ENCODE results near the gene GOLGA7B.

The GOLGA7B gene

DNA sequence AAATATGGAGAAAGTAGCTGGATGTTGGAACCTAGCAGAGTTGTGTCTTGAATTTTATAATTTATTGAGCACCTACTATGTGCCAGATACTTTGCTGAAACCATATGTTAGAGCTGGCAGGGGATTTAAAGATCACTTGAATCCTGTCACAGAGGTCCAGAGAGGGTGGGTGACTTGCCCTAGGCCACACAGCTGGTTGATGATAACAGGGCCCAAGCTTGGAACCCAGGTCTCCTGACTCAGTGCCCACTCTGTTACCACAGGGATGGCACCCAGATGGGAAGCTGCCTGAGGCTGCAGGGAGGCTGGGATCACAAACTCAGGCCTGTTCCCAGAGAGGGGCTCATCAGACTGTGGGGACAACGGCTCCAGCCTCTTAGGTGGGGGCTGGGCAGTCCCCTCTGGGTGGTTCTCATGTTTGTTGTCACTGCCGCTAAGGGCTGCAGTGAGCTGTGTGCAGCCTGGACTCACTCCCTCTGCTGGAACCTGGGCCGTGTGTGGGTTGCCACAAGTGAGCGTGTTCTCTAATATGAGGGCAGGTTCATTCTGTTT is 18.6 kb downstream of the GOLGA7B start:
- no peaks in the 10 kb centered on the region for H3K36me3 Mint-ChIP-seq
- H3K27me3 Mint-ChIP-seq = peaks cover 11% of the 10 kb centered on the region
- H3K27ac Mint-ChIP-seq = no peak overlapping the region
- no peaks in the 10 kb centered on the region for H3K9me3 Mint-ChIP-seq
- no peak for DNase-seq (ENCODE audit: low spot score in 2 of 2)
- peaks cover 7% of the 10 kb centered on the region for H3K4me1 Mint-ChIP-seq
- no peak overlapping the region for H3K4me3 Mint-ChIP-seq
- ATAC-seq (ENCODE audit: low read depth) = no peak

DNA sequence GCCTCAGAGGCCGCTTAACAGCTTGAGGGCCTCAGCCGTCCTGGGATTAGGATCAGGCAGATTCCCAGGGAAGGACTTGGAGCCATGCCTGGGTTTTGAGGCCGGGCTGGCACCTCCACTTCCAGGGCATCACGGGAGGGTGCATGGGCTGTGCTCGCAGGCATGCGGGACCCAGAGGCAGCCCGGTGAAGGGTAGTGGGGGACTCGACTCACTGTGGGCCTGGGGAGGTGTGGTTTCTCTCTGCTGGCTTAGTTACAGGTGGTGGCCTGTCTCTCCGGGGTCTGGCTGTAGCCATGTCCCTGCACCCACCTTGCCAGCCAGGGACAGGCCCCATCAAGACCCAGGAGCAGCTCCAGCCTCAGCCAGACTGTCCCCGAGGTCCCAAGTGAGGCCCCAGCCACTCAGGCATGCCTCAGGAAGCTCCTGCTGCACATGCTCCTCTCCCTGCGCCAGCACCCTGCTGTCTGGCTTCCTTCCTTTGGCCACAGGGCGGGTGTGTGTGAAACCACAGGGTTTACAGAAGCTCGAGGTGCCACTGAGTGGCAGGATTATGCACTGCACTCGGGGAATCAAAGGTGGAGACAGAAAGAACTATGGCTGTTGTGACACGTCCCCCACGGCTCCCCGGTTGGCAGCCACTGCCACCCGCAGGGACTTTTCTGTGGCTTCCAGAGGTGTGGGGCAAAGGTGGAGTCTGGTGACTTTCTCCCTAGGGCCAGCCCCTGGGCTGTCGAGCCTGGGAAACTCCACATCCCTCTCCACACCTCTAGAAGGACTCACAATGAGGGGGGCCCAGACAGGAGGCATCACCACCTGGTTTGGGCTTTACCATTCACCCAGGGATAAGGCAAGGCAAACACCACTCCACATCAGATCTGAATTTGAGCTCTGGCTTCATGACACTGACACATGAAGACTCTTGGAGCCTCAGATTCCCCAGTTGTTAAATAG is 19.7 kb downstream of the GOLGA7B start:
- H3K4me3 Mint-ChIP-seq = no peak overlapping the region
- ATAC-seq (ENCODE audit: low read depth) (peak; percentile 95), DNase-seq (ENCODE audit: low spot score in 2 of 2) (peak; percentile 27 to 29)
- H3K9me3 Mint-ChIP-seq = no peaks in the 10 kb centered on the region
- no peak overlapping the region for H3K27ac Mint-ChIP-seq
- H3K4me1 Mint-ChIP-seq = peaks cover 7% of the 10 kb centered on the region
- H3K27me3 Mint-ChIP-seq = peaks cover 13% of the 10 kb centered on the region
- no peaks in the 10 kb centered on the region for H3K36me3 Mint-ChIP-seq

DNA sequence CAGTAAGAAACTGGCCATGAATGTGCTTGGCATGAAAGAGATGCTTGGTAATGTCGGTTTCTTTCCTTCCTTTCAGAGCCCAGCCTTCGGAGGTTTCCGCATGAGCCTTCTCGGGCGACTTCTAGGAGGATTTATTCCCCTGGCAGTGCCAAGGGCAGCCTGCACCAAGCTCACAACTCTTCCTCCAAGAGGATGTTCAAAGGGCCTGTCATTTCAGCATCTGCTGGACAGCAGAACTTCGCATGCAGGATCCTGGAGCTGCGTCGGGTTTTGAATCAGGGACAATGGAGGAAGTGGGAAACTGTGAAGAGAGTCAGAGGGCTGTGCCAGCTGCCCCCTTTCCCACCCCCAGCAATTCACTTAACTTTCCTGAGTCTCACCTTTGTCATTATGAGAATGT is 21.3 kb downstream of the GOLGA7B start:
- Mint-ChIP-seq H3K4me1 (peaks cover 7% of the 10 kb centered on the region), H3K9me3 (no peaks in the 10 kb centered on the region), H3K27ac (no peak overlapping the region), H3K27me3 (peaks cover 16% of the 10 kb centered on the region), H3K4me3 (no peak overlapping the region), H3K36me3 (no peaks in the 10 kb centered on the region)
- no peak for DNase-seq (ENCODE audit: low spot score in 2 of 2)
- no peak for ATAC-seq (ENCODE audit: low read depth)

DNA sequence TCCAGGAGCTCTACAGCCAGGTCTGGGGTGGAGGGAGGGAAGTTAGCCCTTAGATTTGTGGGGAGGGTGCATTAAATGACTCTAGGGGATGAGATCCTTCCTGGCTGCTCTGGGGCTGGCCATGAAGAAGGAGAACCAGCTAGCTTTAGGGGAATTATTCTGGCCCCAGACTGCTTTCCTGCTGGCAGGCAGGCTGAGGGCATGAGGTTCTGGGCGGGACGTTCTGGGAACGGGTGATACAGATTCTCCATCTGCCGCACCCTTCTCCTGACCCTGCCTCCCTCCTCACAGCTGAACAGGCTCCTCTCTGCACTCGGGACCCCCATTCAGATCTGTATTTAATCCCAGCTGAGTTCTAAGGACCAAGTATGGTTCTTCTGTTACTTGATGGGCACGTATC is 23.9 kb downstream of the GOLGA7B start:
- no peak overlapping the region for H3K27ac Mint-ChIP-seq
- no peak overlapping the region for H3K4me3 Mint-ChIP-seq
- ATAC-seq (ENCODE audit: low read depth) (no peak), DNase-seq (ENCODE audit: low spot score in 2 of 2) (no peak)
- H3K9me3 Mint-ChIP-seq = no peaks in the 10 kb centered on the region
- H3K27me3 Mint-ChIP-seq = peaks cover 12% of the 10 kb centered on the region
- no peaks in the 10 kb centered on the region for H3K36me3 Mint-ChIP-seq
- peaks cover 7% of the 10 kb centered on the region for H3K4me1 Mint-ChIP-seq

DNA sequence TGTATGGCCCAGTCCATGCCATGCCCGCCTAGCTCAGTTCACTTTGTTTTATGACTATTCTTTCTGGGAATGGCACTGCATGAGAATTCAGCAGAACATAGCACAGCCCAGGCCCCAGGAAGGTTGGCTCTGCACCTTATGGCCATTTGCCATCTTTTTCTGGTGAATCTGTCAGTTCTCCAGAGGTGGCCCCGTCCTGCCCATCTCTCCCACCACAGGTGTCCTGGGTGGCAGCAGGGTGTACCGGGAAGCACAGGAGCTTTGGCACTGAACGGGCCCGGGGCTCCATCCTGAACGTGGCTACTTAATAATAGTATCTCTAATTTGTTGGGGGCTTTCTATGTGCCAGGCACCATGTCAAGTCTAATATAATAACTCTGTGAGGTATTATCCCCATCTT is 24.7 kb downstream of the GOLGA7B start:
- DNase-seq (ENCODE audit: low spot score in 2 of 2) (no peak), ATAC-seq (ENCODE audit: low read depth) (no peak)
- H3K4me1 Mint-ChIP-seq = peaks cover 5% of the 10 kb centered on the region
- no peaks in the 10 kb centered on the region for H3K9me3 Mint-ChIP-seq
- no peaks in the 10 kb centered on the region for H3K36me3 Mint-ChIP-seq
- no peak overlapping the region for H3K27ac Mint-ChIP-seq
- H3K4me3 Mint-ChIP-seq = no peak overlapping the region
- H3K27me3 Mint-ChIP-seq = peaks cover 14% of the 10 kb centered on the region

DNA sequence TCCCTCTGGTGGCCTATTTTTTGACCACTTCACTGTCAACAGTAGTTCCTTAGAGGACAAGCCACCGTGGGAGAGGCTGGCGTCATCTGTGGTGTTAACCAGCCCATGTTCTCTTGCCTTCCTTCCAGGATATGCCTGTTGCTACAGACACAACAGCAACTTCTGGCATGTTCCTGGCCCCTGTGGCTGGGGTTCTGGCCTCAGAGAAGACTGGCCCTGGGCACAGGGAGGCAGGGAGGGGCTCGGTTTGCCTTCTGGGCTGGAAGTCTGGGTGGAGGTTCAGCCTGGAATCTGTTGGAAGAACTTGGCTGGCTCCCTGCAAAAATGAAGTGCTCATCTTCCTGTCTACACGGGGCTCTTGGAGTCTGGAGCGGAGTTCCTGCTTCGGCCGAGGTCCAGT is 25.7 kb downstream of the GOLGA7B start:
- Mint-ChIP-seq H3K9me3 (no peaks in the 10 kb centered on the region), H3K27ac (no peak overlapping the region), H3K4me3 (no peak overlapping the region), H3K4me1 (no peaks in the 10 kb centered on the region), H3K27me3 (peaks cover 14% of the 10 kb centered on the region), H3K36me3 (no peaks in the 10 kb centered on the region)
- DNase-seq (ENCODE audit: low spot score in 2 of 2) (no peak), ATAC-seq (ENCODE audit: low read depth) (no peak)

DNA sequence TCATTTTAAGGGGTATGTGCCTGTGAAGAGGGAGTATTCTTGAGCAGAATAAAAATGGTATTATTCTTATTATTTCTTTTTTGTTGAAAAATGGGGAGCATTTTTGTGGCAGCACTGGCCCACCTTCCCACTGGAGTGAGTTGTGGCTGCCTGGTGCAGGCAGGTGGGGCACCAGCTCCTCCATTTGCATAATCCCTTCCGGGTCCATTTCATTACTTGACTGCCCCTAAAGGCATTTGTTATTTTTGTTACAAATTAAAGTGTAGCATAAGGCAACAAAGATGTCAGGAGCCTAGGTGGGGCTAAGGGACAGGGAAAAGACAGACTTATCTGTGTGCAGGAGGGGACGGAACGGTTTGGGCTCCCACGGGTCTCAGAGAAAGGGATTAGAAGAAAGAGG is 26.8 kb downstream of the GOLGA7B start:
- peaks cover 16% of the 10 kb centered on the region for H3K27me3 Mint-ChIP-seq
- DNase-seq (ENCODE audit: low spot score in 2 of 2) (no peak), ATAC-seq (ENCODE audit: low read depth) (no peak)

DNA sequence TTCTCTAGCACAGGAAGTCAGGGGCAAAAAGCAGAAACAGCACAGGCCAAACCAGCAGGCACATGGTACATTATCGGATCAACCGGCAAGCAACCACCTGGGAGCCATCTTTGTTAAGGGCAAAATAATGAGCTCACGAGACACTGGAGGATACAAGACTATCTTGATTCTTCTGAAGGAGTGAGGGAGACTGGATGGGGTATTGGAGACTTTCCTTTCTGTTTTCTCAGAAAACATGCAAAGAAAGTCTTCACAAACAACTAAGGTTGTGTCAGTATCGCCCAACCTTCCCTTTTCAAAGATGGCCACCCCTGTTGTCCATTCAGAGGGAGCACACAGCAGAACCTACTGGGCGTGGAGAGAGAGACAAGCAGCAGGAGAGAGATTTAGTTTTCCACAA is 29.6 kb downstream of the GOLGA7B start:
- no peaks in the 10 kb centered on the region for H3K9me3 Mint-ChIP-seq
- DNase-seq (ENCODE audit: low spot score in 2 of 2) = no peak
- no peak overlapping the region for H3K27ac Mint-ChIP-seq
- no peak for ATAC-seq (ENCODE audit: low read depth)
- no peaks in the 10 kb centered on the region for H3K4me1 Mint-ChIP-seq
- H3K36me3 Mint-ChIP-seq = no peaks in the 10 kb centered on the region
- H3K27me3 Mint-ChIP-seq = peaks cover 19% of the 10 kb centered on the region
- H3K4me3 Mint-ChIP-seq = no peak overlapping the region

More for the DNA sequence above, 26.8 kb downstream of the GOLGA7B start:
- H3K36me3 Mint-ChIP-seq = no peaks in the 10 kb centered on the region
- H3K4me3 Mint-ChIP-seq = no peak overlapping the region
- no peaks in the 10 kb centered on the region for H3K4me1 Mint-ChIP-seq
- no peaks in the 10 kb centered on the region for H3K9me3 Mint-ChIP-seq
- no peak overlapping the region for H3K27ac Mint-ChIP-seq

DNA sequence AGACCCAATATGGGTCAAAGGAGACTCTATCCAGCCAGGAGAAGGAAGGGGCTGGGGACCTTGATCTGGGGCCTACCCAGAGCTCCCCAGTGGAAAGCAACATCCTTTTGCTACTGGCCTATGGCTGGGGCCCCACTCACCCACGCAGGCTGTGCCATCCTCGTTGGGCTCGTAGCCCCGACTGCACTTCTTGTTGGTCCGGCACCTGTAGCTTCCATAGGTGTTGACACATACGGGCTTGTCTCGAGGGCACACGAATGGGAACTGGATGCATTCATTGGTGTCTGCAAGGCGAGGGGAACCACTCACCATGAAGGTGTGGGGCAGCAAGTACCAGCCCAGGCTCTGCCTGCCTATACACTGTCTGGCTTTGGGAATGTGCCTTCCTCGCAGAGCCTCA is 30.5 kb downstream of the GOLGA7B start:
- Mint-ChIP-seq H3K4me3 (no peak overlapping the region), H3K27me3 (peaks cover 18% of the 10 kb centered on the region)
- ATAC-seq (ENCODE audit: low read depth) = no peak

DNA sequence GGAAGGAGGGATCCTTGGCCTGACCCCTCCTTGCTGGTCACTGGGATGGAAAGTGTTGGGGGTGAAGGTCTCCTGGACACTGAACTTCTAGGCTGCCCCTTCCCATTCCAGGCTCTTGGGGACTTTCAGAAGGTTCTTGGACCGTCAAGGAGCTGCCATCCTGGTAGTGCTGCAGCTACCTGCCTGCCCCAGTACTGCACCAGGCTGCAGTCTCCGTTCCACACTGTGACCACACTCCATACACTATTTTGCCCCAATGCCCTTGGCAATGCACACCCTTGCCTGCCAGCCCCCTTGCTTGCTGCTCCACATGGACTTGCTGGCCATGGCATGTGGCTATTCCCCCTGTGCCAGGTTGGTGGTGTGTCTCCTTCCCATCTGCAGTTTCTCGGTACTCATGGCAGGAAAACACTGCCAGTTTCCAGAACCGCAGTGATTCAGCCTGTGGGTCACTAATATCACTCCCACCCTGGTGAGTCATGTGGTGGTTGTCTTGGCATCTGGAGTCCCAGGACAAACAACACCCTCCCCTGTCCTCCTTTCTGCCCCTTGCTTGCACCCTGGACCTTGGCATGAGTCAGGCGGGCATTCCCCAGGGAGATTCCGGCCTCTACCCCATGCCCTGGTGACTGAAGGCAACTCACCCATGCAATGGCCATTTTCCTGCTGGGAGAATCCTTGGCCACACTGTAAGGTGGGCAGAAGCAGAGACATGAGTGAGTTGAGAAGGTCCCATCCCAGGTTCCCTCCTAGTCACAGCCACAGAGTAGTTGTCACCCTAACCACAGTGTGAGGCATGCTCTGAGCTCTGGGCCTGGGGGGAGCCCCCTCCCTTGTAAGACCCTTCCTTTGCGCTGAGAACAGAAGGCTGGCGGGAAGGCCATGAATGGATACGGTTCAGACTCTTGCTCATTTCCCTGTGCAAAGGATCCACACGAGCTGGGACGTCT is 32.8 kb downstream of the GOLGA7B start:
- no peaks in the 10 kb centered on the region for H3K36me3 Mint-ChIP-seq
- no peaks in the 10 kb centered on the region for H3K4me1 Mint-ChIP-seq
- no peak for ATAC-seq (ENCODE audit: low read depth)
- H3K27ac Mint-ChIP-seq = no peak overlapping the region
- peaks cover 17% of the 10 kb centered on the region for H3K27me3 Mint-ChIP-seq
- H3K4me3 Mint-ChIP-seq = no peak overlapping the region
- DNase-seq (ENCODE audit: low spot score in 2 of 2) = no peak
- no peaks in the 10 kb centered on the region for H3K9me3 Mint-ChIP-seq

More for the DNA sequence above, 30.5 kb downstream of the GOLGA7B start:
- Mint-ChIP-seq H3K9me3 (no peaks in the 10 kb centered on the region), H3K4me1 (no peaks in the 10 kb centered on the region), H3K27ac (no peak overlapping the region), H3K36me3 (no peaks in the 10 kb centered on the region)
- DNase-seq (ENCODE audit: low spot score in 2 of 2) = no peak

DNA sequence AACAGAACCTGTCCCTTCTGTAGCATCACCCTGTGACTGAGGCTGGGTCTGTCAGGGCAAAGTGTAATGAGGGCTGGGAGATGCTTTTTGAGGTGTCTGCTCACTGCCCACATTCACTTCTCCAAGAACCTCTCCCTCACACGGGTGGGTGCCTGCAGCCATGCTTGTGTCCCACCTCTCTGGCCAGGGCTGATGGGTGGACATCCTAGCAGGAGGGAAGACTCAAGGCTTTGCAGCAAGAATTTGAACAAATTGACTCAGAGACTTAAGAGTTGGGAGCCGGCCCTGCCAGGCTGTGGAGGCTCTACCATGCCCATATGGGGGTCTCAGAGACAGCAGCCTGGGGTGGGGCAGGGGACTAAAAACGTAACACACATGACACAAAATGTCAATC is 33.4 kb downstream of the GOLGA7B start:
- ATAC-seq (ENCODE audit: low read depth) (no peak), DNase-seq (ENCODE audit: low spot score in 2 of 2) (no peak)
- Mint-ChIP-seq H3K9me3 (no peaks in the 10 kb centered on the region), H3K4me1 (no peaks in the 10 kb centered on the region), H3K27ac (no peak overlapping the region), H3K36me3 (no peaks in the 10 kb centered on the region), H3K4me3 (no peak overlapping the region), H3K27me3 (peaks cover 18% of the 10 kb centered on the region)

DNA sequence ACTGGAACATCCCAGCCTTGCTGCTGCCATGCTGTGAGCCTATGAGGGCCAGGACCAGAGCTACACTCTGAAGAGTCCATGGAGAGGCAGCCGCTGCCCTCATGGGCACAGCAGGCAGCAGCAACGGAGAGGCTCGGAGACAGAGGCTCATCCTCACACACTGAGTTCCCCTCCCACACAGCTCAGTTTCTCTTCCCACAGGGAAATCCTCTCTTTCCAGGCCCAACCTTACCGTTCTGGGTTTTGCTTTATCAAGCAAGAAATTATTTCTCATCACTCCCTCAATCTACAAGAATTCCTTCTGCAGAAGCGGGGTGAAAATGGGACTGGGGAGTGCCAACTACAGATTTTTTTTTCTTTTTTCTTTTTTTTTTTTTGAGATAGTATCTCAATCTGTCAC is 36.6 kb downstream of the GOLGA7B start:
- no peak for DNase-seq (ENCODE audit: low spot score in 2 of 2)
- Mint-ChIP-seq H3K4me1 (no peaks in the 10 kb centered on the region), H3K9me3 (no peaks in the 10 kb centered on the region)

DNA sequence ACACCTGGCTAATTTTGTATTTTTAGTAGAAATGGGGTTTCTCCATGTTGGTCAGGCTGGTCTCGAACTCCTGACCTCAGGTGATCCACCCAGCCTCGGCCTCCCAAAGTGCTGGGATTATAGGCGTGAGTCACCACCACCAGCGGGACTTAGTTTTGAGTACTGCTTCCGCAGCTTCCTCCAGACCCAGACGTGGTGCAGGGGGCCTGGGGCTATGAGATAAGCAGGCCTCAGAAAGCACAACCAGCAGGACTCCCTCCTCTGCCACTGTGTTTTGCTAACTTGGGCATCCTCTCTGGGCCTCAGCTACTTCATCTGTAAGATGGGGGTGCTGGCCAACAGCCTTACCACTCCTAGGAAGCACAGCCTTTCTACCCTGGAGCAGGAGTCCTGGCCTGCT is 37.8 kb downstream of the GOLGA7B start:
- Mint-ChIP-seq H3K27me3 (peaks cover 13% of the 10 kb centered on the region), H3K4me3 (no peak overlapping the region), H3K4me1 (no peaks in the 10 kb centered on the region), H3K36me3 (no peaks in the 10 kb centered on the region), H3K9me3 (no peaks in the 10 kb centered on the region), H3K27ac (no peak overlapping the region)
- no peak for ATAC-seq (ENCODE audit: low read depth)
- no peak for DNase-seq (ENCODE audit: low spot score in 2 of 2)

More for the DNA sequence above, 36.6 kb downstream of the GOLGA7B start:
- peaks cover 17% of the 10 kb centered on the region for H3K27me3 Mint-ChIP-seq
- no peak overlapping the region for H3K4me3 Mint-ChIP-seq
- no peak overlapping the region for H3K27ac Mint-ChIP-seq
- no peak for ATAC-seq (ENCODE audit: low read depth)
- H3K36me3 Mint-ChIP-seq = no peaks in the 10 kb centered on the region

DNA sequence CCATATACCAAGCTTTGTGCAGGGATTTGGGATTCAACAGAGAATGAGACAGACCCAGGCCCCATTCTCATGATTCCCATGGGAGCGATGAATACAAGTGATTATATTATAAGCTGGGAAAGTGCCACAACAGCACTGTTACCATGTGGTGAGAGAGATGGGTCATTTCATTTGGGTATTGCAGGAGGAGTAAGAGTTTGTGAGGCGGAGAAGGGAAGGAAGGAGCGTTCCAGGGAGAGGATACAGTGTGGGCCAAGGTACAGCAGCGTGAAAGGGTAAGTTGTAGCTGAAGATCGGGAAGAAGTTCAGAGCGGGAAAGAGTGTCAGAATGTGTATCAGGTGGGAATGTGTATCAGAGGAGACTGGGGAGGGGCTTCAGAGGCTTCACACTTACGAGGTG is 38.5 kb downstream of the GOLGA7B start:
- no peaks in the 10 kb centered on the region for H3K36me3 Mint-ChIP-seq
- peaks cover 11% of the 10 kb centered on the region for H3K27me3 Mint-ChIP-seq
- H3K9me3 Mint-ChIP-seq = no peaks in the 10 kb centered on the region
- DNase-seq (ENCODE audit: low spot score in 2 of 2) (no peak), ATAC-seq (ENCODE audit: low read depth) (no peak)
- H3K4me1 Mint-ChIP-seq = no peaks in the 10 kb centered on the region
- no peak overlapping the region for H3K27ac Mint-ChIP-seq
- no peak overlapping the region for H3K4me3 Mint-ChIP-seq
